NCI-H748 treated with DMSO at 0.1 percent for 48 hours (cell line): Measurements from ENCODE around the gene NT5C2.
"Not testable (repeated sequence)": the region's sequence is repeated elsewhere in the genome, so short reads cannot be mapped to it uniquely, and the experiment has no call there.

Source experiments
- DNase-seq: peaks from one replicate; lab custom pipeline; 2025; lab: John Stamatoyannopoulos, UW

NT5C2 gene

DNA sequence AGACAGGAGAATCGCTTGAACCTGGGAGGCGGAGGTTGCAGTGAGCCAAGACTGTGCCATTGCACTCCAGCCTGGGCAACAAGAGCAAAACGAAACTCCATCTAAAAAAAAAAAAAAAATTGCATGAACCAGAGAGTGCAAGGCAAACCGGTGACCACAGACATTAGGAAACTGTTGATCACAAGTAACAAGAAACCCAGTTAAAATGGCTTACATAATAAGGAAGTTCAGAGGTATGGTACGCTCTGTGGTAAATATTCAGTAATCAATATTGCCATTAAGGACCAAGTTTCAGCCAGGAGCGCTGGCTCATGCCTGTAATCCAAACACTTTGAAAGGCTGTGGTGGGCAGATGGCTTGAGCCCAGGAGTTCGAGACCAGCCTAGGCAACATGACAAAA is 9.2 kb upstream of the NT5C2 start:
- DNase-seq = no peak

DNA sequence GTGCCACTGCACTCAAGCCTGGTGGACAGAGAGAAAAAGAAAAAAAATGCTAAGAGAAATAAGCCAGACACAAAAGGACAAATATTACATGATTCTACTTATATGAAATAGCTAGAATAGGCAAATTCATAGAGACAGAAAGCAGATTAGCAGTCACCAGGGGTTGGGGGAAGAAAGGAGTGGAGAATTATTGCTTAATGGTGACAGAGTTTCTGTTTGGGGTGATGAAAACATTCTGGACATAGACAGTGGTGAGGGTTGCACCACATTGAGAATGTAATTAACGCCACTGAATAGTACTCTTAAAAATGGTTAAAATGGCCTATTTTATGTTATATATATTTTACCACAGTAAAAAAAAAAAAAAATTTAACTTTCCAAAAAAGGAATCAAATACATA is 6.4 kb upstream of the NT5C2 start:
- DNase-seq = no peak

DNA sequence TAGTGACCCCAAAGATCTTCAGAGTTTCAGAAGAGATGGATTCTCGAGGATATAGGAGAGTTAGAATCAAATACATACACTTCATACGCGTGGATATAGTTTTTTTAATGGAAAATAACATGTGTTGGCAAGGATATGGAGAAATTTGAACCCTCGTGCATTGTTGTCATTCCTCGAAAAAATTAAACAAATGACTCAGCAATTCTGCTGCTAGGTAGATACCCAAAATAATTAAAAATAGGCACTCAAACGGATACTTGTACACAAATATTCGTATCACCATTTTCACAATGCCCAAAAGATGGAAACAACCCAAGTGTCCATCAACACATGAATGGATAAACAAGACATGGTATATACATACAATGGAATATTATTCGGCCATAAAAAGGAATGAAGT is 5.6 kb upstream of the NT5C2 start:
- DNase-seq = no peak

DNA sequence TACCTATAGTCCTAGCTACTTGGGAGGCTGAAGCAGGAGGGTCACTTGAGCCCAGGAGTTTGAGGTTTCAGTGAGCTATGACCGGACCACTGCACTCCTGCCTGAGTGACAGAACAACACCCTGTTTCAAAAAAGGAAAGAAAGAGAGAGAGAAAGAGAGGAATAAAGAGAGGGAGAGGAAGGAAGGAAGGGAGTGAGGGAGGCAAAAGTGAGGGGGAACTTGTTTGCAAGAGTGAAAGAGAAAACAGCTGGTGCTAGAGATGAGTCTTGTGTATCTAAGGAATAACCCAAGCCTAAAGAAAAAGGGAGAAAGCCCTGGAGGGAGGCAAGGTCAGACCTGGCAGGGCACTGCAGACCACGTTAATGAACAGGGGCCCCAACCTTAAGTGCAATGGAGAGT is 4.8 kb upstream of the NT5C2 start:
- DNase-seq = no peak

DNA sequence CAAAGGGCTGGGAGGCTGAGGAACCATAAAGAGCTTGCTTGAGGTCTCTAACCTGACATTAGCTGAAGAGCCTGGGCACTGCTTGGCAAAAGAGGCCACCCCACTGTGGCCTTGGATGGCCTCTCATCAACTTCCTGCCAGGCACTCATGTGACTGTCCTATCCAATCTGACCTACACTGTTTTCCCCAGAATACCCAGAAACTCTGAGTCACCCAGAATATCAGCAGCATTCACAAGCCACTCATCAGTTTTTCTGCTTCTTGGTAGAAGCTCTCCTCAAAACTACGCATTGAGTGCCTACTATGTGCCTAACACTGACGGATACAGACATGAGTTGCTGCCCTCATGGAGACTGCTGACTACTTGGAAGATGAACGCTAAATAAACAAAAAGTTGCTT is 4.1 kb upstream of the NT5C2 start:
- no peak for DNase-seq

DNA sequence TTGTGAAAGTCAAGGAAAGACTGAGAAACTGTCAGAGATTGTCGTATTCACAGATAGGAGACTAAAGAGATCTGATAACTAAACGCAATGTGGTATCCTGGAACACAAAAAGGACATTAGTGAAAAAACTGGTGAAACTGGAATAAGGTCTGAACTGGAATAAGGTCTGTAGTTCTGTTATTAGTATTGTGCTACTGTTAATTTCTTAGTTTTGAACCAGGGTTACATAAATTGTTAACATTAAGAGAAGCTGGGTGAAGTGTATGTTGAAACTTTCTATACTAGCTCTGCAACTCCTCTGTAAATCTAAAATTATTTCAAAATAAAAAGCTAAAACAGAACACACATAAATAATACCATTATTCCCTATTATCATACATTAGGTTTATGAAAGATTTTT is 3.4 kb upstream of the NT5C2 start:
- no peak for DNase-seq

DNA sequence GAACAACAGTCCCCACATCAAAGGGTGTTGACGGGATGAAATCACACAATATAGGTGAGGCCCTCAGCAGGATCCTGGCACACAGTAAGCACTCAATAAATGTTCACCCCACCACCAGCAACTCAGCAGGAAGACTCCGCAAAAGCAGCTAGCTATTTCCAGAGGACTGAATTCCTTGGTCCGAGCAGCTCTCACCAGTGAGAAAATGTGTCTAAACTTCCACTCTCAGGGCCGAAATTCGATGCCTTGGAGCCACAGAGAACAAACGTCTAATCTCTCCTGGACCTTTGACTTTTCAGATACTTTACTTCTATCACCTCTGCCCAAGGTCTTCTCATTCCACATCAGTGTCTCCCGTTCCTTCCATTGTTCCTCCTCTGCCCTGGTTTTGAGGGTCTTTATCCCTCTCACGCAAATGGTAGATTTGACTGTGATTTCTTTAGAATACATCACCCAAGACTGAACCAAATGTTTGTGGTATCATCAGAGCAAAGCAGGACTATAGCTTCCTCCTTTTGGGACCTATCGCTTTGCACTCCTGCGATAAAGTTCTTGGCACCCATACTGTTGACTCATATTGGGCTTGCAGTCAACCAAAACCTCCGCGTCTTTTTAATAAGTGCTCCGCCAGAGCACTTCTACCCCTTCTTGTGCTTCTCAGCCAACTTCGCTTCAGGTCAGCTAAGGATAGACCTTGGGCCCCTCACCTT is 903 bp upstream of the NT5C2 start:
- no peak for DNase-seq

DNA sequence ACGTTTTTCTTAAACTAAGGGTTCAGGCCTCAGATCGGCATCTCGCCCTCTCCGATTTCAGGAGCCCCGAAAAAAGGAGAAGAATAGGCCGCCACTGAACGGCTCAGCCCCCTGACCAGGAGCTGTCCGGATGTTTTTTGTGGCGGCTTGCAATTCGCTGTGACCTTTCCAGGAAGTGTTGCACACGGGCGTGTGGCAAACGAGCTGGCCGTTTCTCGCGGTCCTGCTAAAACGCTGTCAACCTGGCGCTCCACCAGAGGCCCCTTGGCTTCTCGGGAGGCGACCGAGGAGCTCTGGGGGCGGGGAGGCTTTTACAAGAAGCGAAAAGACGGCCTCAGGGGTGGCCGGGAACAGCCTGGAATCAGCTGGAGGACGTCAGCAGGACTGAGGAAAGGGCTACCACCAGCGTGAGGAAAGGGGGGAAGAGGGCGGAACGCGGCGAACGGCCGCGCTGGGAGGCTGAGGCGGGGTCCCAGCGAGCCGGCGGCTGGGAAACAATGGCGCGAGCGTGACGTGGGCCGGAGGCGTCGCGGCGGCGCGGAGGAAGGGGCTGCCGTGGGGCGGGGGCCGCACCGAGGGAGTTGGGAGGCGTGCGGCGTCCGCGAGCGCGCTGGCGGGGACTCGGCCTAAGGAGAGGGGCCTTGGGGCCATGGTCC is 493 bp downstream of the NT5C2 start:
- DNase-seq = peak; percentile 34

DNA sequence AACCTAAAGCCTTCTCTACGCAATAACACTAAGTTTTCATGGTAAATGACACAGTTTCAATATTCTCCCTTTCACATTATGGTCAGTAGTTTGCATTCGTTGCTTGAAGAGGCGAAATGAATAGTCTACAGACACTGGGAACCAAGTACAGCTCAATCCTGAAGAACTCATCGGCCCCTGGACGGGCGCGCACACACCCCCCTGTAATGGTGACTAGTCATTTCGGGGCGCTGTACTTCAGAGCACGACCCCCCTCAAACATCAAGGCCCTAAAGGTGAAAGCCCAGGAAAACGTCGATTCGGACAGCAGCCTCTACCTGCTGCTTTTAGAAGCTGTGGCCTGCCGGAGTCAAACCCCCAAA is 1.0 kb downstream of the NT5C2 start:
- DNase-seq = no peak

DNA sequence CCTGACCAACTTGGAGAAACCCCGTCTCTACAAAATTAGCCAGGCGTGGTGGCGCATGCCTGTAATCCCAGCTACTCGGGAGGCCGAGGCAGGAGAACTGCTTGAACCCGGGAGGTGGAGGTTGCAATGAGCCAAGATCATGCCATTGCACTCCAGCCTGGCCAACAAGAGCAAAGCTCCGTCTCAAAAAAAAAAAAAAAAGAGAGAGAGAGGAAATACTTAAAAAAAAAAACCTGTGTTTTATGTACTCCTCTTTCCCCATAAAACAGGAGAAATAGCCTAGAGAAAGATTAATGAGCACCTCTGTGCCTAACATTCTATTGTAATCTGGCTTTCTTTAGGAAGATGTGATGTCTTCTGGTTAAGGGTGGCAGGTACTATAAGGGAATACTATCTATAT is 1.9 kb downstream of the NT5C2 start:
- DNase-seq = not testable (repeated sequence)

DNA sequence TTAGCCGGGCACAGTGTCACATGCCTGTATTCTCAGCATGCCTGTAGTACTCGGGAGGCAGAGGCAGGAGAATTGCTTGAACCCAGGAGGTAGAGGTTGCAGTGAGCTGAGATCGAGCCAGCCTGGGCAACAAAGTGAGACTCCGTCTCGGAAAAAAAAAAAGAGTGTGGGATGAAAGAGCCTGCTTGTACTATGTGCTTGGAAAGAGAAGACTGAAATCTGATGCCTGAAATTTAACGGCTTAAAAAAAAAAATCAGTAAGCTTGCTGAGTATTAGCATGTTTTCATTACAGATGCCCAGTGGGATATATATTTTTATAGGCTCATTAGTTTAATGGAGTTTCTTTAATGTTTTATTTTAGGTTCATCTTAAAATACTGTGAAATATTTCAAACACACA is 4.2 kb downstream of the NT5C2 start:
- no peak for DNase-seq

DNA sequence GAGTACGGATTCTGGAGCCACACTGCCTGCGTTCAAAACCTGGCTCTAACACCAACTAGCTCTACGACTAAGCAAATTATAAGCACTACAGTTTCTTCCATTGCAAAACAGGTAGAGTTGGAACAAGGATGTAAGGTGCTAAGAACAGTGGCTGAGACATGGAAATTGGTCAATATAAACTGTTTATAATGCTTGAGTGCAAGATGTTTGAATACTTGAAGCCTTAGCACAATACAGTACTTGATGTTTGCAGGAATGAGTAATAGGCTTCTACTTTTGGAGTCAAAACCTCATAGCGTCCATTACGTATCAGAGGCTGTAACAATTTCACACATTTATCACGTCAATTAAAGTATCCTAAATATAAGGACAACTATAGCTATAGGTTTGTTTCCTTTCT is 6.9 kb downstream of the NT5C2 start:
- no peak for DNase-seq

DNA sequence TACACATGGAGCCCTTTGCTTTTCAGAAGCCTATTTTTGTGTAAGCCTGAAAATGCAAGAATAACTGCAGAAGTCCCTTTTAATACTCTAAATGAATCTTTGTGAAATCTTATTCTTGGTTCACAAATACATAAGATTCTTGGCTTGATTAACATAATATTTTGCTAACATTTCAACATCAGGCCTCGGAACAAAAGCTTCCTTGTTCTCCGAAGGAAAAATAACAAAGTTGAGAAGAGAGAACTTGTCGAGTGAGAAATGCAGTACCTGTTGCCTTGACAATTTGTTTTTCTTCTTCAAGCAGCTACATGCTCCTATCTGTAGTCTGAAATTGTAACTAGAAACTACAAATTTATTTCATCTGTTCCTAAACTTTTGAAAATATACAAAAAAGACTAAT is 8.5 kb downstream of the NT5C2 start:
- DNase-seq = no peak

DNA sequence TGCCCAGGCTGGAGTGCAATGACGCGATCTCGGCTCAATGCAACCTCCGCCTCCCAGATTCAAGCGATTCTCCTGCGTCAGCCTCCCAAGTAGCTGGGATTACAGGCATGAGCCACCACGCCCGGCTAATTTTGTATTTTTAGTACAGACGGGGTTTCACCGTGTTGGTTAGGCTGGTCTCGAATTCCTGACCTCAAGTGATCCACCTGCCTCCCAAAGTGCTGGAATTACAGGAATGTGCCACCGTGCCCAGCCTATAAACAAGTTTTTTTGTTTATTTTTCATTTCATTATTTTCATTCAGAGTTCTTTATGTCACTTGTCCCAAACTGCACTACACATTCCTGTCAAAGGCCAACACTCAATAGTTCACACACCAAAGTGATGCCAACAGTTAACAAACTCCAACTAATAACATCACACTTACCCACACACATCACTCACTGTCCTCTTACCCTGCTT is 9.1 kb downstream of the NT5C2 start:
- not testable (repeated sequence) for DNase-seq

DNA sequence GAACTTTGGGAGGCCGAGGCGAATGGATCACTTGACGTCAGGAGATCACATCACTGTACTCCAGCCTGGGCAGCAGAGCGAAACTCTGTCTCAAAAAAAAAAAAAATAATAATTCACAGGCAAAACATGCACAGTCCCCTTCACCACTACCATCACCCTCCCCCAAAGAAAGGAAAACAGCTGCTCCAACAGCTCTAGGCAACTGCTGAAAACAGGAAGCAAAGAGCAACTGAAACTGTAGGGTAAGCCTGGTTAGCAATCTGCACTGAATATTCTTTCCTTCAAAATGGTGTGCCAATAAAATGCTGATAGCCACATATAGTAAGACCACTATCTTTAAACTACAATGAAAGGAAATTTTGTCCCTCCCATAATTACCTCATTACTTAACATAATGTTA is 11.8 kb downstream of the NT5C2 start:
- DNase-seq = no peak

DNA sequence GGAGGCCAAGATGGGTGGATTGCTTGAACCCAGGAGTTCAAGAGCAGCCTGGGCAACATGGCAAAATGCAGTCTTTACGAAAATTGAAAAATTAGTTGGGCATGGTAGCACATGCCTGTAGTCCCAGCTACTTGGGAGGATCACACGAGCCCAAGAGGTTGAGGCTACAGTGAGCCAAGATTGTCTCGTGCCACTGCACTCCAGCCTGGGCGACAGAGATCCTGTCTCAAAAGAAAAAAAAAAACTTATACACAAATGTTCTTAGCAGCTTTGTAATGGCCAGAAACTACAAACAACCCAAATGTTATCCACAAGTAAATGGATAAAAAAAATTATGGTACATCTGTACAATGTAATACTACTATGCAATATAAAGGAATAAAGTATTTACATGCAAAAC is 12.6 kb downstream of the NT5C2 start:
- no peak for DNase-seq

DNA sequence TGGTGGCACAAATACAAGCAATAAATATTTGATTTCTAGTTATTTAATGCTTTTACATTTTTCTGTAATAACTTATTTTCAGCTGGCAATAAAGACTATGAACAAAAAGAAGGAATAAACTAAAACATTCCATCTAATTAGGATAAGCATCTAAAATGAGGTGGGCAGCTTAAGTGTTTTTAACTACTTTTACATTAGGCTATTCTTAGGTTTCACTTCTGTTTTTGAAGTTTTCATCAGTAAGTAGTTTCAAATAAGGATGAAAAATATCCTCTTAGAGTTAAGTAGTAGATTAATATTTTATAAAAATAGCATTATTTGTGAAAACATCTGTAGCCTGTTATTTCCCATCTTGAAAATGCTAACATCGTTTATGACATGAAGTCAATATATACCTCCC is 15.9 kb downstream of the NT5C2 start:
- no peak for DNase-seq

DNA sequence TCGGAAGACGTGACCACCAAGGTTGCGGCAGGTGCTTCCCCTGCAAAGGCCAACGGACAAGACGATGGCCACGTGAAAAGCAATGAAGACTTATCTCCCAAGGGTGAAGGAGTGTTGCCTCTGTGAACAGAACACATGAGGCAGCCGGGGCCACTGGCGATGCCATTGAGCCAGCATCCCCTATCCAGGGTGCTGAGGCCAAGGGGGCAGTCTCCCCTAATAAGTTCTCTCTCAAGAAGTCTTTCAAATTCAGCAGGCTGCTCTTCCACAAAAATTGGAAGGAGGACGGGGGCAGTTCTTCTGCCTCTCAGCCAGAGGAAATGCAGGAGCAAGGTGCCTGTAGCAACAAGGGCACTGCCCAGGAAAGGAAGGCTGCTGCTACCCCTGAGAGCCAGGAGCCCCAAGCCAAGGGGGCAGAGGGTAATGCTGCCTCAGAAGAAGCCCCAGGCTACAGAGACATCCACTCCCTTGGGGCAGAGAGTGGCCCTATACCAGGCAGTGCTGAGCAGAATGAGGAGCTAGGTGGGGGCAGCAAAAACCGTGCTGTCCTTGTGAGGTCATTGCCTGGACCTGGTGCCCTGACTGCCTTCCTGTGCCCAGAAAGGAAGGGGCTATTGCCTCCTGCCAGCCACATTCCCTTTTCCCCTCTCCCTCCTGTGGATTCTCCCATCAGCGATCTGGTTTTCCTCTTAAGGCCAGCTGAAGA is 17.3 kb downstream of the NT5C2 start:
- no peak for DNase-seq

DNA sequence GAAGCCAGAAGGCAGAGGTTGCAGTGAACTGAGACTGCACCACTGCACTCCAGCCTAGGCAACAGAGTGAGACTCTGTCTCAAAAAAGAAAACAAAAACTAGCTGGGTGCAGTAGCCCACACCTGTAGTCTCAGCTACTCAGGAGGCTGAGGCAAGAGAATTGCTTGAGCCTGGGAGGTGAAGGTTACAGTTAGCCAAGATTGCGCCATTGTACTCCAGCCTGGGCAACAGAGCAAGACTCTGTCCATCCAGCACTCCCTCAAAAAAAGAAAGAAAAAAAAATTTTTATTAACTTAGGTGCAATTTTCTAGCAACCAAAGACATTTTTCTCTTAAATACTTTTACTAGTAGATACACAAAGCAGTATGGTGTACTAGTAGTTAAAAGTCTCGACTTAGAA is 18.7 kb downstream of the NT5C2 start:
- not testable (repeated sequence) for DNase-seq

DNA sequence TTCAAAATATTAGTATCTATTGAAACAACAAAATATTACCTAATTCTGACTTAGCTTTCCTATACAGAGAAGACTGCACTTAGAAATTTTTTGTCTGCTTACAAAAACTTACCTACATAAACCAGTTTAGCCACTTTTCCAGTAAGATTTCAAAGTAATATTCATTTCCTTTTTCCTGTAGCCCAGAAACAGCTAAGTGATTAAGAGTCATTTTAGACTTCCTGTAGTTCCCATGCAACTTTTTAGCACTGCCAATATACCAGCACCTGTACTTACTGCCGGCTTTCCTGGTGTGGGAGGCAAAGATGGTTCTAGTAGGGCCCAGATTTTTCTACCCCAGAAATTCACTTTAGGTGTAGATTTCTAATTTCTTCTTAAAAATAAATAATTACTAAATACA is 21.8 kb downstream of the NT5C2 start:
- no peak for DNase-seq

DNA sequence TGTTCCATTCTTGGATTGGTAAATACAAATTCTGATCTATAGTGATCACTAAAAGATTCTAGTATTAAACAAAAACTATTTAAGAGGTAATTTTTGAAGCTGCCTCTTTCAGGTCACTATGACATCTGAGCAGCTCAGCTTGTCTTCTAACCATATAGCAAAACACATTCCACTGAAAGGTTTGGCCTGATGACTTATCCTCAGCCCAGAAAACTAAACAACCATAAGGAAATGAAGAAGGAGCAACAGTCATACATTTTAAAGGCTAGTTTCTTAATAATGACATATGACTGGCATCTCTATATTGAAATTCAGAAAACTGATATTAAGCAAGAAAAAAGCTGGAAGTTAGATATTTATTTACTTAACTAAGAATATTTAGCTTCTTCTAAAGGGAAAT is 24.6 kb downstream of the NT5C2 start:
- no peak for DNase-seq

DNA sequence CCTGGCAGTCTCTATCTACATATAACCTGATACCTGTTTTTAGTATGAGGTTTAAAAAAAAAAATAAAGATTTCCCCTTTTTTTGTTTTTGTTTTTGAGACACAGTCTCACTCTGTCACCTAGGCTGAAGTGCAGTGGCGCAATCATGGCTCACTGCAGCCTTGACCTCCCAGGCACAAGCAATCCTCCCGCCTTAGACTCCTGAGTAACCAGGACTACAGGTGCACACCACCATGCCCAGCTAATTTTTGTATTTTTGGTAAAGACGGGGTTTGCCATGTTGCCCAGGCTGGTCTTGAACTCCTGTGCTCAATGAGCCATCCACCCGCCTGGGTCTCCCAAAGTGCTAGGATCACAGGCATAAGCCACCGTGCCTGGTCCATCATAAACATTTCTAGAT is 25.5 kb downstream of the NT5C2 start:
- DNase-seq = not testable (repeated sequence)

DNA sequence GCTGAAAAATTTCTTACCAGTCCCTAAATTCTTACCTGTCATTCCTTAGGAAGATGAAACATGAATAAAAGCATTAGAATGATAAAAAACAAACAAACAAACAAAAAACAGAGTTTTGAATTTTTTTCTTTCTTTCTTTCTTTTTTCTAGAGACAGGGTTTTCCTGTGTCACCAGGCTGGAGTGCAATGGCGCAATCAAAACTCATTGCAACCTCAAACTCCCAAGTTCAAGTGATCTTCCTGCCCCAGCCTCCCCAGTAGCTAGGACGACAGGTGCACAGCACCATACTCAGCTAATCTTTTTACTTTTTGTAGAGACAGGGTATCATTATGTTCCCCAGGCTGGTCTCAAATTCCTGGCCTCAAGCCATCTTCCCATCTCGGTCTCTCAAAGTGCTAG is 26.5 kb downstream of the NT5C2 start:
- DNase-seq = no peak
